GM12878 (cell line): ENCODE measurements around the gene AMPD3. TPM values are rescaled to one million over a fixed set of nuclear protein-coding genes. Genes with fewer than 3 reads are reported as not detected.

Experiments used
- ATF3 ChIP-seq: IDR thresholded peaks from 2 replicates; pipeline ENCODE4 v1.6.1; 2011; ENCODE audit warnings: low read depth, mild to moderate bottlenecking, low read length, moderate library complexity, borderline replicate concordance; ENCODE audit errors: extremely low read depth
- BHLHE40 ChIP-seq, 2 experiments: fragments of 450-650 bp in 1 of 2; IDR thresholded peaks; 2 replicates each; pipeline ENCODE4 v1.6.1; 2011 to 2017; ENCODE audit warnings: low read depth in 2 of 2, borderline replicate concordance in 1 of 2, improper control_type of control experiment in 1 of 2, low read length in 1 of 2, mild to moderate bottlenecking in 1 of 2
- CBFB ChIP-seq: IDR thresholded peaks from 2 replicates; pipeline ENCODE4 v1.6.1; 2016; ENCODE audit warnings: antibody characterized with exemption, low read depth
- DPF2 ChIP-seq: fragments of 450-650 bp; IDR thresholded peaks from 2 replicates; pipeline ENCODE4 v1.6.1; 2017; ENCODE audit warnings: mild to moderate bottlenecking
- ELK1 ChIP-seq: IDR thresholded peaks from 2 replicates; pipeline ENCODE4 v1.6.1; 2012; ENCODE audit warnings: low read depth, low read length, improper control_type of control experiment
- EP300 ChIP-seq, 2 experiments: fragments of 150-350 bp in 1 of 2; IDR thresholded peaks; 2 replicates each; pipeline ENCODE4 v1.6.1; 2011 to 2012; ENCODE audit warnings: low read depth in 2 of 2, low read length in 2 of 2, borderline replicate concordance in 1 of 2, improper control_type of control experiment in 1 of 2, inconsistent platforms in 1 of 2; ENCODE audit not compliant: control insufficient read depth in 1 of 2
- ESRRA ChIP-seq: IDR thresholded peaks from 2 replicates; pipeline ENCODE4 v1.6.1; 2012; ENCODE audit warnings: mild to moderate bottlenecking, low read length, improper control_type of control experiment
- ETV6 ChIP-seq, 2 experiments: fragments of 450-650 bp in 1 of 2; IDR thresholded peaks in 1 of 2; conservative IDR thresholded peaks in 1 of 2; 2 replicates each; pipeline ENCODE4 v1.6.1; 2014; ENCODE audit warnings: antibody characterized with exemption in 1 of 2, borderline replicate concordance in 1 of 2, low read depth in 1 of 2, mild to moderate bottlenecking in 1 of 2, moderate library complexity in 1 of 2
- GATAD2B ChIP-seq: fragments of 450-650 bp; conservative IDR thresholded peaks from 2 replicates; pipeline ENCODE4 v1.6.1; 2017; ENCODE audit warnings: low read depth, mild to moderate bottlenecking, moderate library complexity
- IKZF1 ChIP-seq: fragments of 450-650 bp; conservative IDR thresholded peaks from 2 replicates; pipeline ENCODE4 v1.6.1; 2017; ENCODE audit warnings: antibody characterized with exemption, mild to moderate bottlenecking
- IKZF2 ChIP-seq, 2 experiments: fragments of 450-650 bp; IDR thresholded peaks; 2 replicates each; pipeline ENCODE4 v1.6.1; 2017; ENCODE audit warnings: mild to moderate bottlenecking in 2 of 2, moderate library complexity in 2 of 2
- MEF2B ChIP-seq: fragments of 450-650 bp; IDR thresholded peaks from 2 replicates; pipeline ENCODE4 v1.6.1; 2018; ENCODE audit warnings: mild to moderate bottlenecking, moderate library complexity; ENCODE audit not compliant: partially characterized antibody, poor library complexity, severe bottlenecking
- NBN ChIP-seq: fragments of 450-650 bp; IDR thresholded peaks from 2 replicates; pipeline ENCODE4 v1.6.1; 2016
- NR2C1 ChIP-seq: fragments of 450-650 bp; IDR thresholded peaks from 2 replicates; pipeline ENCODE4 v1.6.1; 2017; ENCODE audit warnings: antibody characterized with exemption, mild to moderate bottlenecking, moderate library complexity
- POLR2AphosphoS5 ChIP-seq: IDR thresholded peaks from 2 replicates; pipeline ENCODE4 v1.6.1; 2011; ENCODE audit warnings: mild to moderate bottlenecking, low read length, inconsistent platforms
- RELA ChIP-seq: fragments of 450-650 bp; IDR thresholded peaks from 2 replicates; pipeline ENCODE4 v1.8.0; 2014; ENCODE audit warnings: borderline replicate concordance; ENCODE audit not compliant: partially characterized antibody
- RUNX3 ChIP-seq: IDR thresholded peaks from 2 replicates; pipeline ENCODE4 v1.6.1; 2012; ENCODE audit warnings: low read length, inconsistent platforms
- WRNIP1 ChIP-seq: IDR thresholded peaks from 2 replicates; pipeline ENCODE4 v1.6.1; 2011; ENCODE audit warnings: low read depth, low read length, improper control_type of control experiment, borderline replicate concordance
- YY1 ChIP-seq: IDR thresholded peaks from 2 replicates; pipeline ENCODE4 v1.6.1; 2011; ENCODE audit warnings: low read depth, mild to moderate bottlenecking, low read length
- ZNF24 ChIP-seq: fragments of 450-650 bp; IDR thresholded peaks from 2 replicates; pipeline ENCODE4 v1.6.1; 2017; ENCODE audit warnings: antibody characterized with exemption, mild to moderate bottlenecking
- polyA plus RNA-seq, 11 experiments: library from polyadenylated mRNA; depleted of rRNA in 4 of 11; unstranded in 6 of 11; stranded (reverse) in 5 of 11; fragments of >200 nt; fragmentation: Nextera tagmentation in 4 of 11; fragmentation: Illumina TruSeq in 1 of 11; extraction: Ambion mirVana in 4 of 11; extraction: Trizol in 1 of 11; gene quantifications; 1 replicate in 1 of 11; 2 replicates in 10 of 11; pipeline versions ENCODE4 v1.2.1 to v1.2.3, GENCODE V29; 2011 to 2016; ENCODE audit warnings: inconsistent platforms in 2 of 11, missing spikeins in 2 of 11, low read depth in 1 of 11
- total RNA-seq, 4 experiments: library from RNA; depleted of rRNA in 3 of 4; stranded (reverse); fragments of >200 nt in 3 of 4; fragmentation: Illumina TruSeq in 1 of 4; extraction: Trizol in 1 of 4; gene quantifications; 2 replicates each; pipeline versions ENCODE4 v1.2.1 to v1.2.3, GENCODE V29; 2013 to 2021
- TF ChIP-seq, protein P1 (sequence below): fragments of 450-650 bp; IDR thresholded peaks from 2 replicates; pipeline ENCODE4 v1.6.1; 2017; ENCODE audit warnings: mild to moderate bottlenecking, moderate library complexity
- TF ChIP-seq, protein P2 (sequence below): fragments of 450-650 bp; IDR thresholded peaks from 2 replicates; pipeline ENCODE4 v1.6.1; 2017; ENCODE audit warnings: low read depth, mild to moderate bottlenecking, moderate library complexity

AMPD3 gene
- total and polyA plus RNA-seq, 10 of the 15 experiments (the other 5 are each of a cell fraction or from before 2014, with no cell fraction given), result 5.6 to 28.6 (median 15.9) TPM

DNA sequence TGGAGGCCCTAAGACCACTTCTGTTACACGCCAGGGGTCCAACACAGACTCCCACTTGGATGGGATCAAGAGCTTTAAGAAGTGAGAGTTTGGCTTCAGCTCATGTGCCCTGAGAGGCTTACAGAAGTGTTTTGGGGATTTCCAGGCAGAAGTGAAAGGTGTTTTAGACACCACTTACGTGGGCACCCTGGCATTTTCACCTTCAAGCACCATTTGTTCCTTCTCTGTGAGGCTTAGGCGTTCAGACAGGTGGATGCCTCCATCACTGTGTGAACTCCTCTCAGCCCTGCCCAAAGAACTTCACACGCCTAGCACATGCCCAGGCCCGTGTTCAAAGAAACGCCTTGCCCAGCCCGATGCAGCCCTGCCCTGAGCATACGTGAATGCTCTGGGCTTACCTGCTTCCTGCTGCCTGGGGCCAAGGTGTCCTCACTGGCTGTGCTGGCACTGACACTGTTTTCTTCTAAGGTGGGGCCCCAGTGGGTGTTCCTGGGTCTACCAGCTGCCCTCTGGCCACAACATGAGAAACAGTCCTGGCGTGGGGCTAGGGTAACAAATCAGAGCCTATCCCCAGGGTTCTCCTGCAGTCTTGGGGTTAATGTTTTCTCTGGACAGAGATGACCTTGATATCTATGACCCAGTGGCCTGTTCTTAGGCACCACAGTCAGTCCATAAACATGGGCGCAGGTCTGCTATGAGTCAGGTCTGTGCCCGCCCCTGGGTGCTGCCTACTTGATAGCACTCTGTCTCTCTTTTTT is 34.0 kb downstream of the AMPD3 start (continued):
- TF ChIP-seq, protein P1, sequence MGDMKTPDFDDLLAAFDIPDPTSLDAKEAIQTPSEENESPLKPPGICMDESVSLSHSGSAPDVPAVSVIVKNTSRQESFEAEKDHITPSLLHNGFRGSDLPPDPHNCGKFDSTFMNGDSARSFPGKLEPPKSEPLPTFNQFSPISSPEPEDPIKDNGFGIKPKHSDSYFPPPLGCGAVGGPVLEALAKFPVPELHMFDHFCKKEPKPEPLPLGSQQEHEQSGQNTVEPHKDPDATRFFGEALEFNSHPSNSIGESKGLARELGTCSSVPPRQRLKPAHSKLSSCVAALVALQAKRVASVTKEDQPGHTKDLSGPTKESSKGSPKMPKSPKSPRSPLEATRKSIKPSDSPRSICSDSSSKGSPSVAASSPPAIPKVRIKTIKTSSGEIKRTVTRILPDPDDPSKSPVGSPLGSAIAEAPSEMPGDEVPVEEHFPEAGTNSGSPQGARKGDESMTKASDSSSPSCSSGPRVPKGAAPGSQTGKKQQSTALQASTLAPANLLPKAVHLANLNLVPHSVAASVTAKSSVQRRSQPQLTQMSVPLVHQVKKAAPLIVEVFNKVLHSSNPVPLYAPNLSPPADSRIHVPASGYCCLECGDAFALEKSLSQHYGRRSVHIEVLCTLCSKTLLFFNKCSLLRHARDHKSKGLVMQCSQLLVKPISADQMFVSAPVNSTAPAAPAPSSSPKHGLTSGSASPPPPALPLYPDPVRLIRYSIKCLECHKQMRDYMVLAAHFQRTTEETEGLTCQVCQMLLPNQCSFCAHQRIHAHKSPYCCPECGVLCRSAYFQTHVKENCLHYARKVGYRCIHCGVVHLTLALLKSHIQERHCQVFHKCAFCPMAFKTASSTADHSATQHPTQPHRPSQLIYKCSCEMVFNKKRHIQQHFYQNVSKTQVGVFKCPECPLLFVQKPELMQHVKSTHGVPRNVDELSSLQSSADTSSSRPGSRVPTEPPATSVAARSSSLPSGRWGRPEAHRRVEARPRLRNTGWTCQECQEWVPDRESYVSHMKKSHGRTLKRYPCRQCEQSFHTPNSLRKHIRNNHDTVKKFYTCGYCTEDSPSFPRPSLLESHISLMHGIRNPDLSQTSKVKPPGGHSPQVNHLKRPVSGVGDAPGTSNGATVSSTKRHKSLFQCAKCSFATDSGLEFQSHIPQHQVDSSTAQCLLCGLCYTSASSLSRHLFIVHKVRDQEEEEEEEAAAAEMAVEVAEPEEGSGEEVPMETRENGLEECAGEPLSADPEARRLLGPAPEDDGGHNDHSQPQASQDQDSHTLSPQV, result no peak
- TF ChIP-seq POLR2AphosphoS5, result no peak
- no peak for TF ChIP-seq YY1
- peak; percentile 44; the same call in 1 of the 2 replicates for TF ChIP-seq NBN
- peak; percentile 55 to 72; a peak in 3 of 4 replicates for TF ChIP-seq BHLHE40 (IDR thresholded peaks at IDR 0.05; ENCODE audit: borderline replicate concordance in 1 of 2, low read depth in 2 of 2, low read length in 1 of 2)
- TF ChIP-seq EP300 (IDR thresholded peaks at IDR 0.05; ENCODE audit: borderline replicate concordance in 1 of 2, control insufficient read depth in 1 of 2, low read depth in 2 of 2, low read length in 2 of 2), result peak; percentile 25 to 44; a peak in 2 of 4 replicates
- peak; percentile 49 for TF ChIP-seq RUNX3
- TF ChIP-seq ESRRA, result no peak
- peak; percentile 71 for TF ChIP-seq GATAD2B
- TF ChIP-seq IKZF2 (IDR thresholded peaks at IDR 0.05), result peak; percentile 59 to 60; a peak in 3 of 4 replicates
- peak; percentile 86 for TF ChIP-seq RELA
- peak; percentile 83 for TF ChIP-seq DPF2
- no peak for TF ChIP-seq ETV6 (conservative IDR thresholded peaks at IDR 0.05 in 1 of 2, IDR thresholded peaks at IDR 0.05 in 1 of 2; ENCODE audit: borderline replicate concordance in 1 of 2, low read depth in 1 of 2)
- no peak for TF ChIP-seq WRNIP1
- TF ChIP-seq NR2C1, result no peak
- TF ChIP-seq IKZF1, result peak; percentile 59; the same call in 1 of the 2 replicates
- TF ChIP-seq MEF2B, result peak; percentile 36
- TF ChIP-seq, protein P2, sequence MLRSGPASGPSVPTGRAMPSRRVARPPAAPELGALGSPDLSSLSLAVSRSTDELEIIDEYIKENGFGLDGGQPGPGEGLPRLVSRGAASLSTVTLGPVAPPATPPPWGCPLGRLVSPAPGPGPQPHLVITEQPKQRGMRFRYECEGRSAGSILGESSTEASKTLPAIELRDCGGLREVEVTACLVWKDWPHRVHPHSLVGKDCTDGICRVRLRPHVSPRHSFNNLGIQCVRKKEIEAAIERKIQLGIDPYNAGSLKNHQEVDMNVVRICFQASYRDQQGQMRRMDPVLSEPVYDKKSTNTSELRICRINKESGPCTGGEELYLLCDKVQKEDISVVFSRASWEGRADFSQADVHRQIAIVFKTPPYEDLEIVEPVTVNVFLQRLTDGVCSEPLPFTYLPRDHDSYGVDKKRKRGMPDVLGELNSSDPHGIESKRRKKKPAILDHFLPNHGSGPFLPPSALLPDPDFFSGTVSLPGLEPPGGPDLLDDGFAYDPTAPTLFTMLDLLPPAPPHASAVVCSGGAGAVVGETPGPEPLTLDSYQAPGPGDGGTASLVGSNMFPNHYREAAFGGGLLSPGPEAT, result peak; percentile 68; the same call in 1 of the 2 replicates
- peak; percentile 83 for TF ChIP-seq ZNF24
- no peak for TF ChIP-seq ELK1
- TF ChIP-seq CBFB, result no peak
- TF ChIP-seq ATF3, result no peak
